Ovary (tissue), 3 donors: ENCODE results near the gene CDH23.

ENCODE experiments used
- CTCF ChIP-seq, 3 donors: fragments of 450-650 bp in 2 of 3; fragments of 200-600 bp in 1 of 3; IDR thresholded peaks; one replicate each; pipeline versions ENCODE4 v1.5.1 to v1.8.0; 2016 to 2022; ENCODE audit warnings: antibody characterized with exemption in 3 of 3, mild to moderate bottlenecking in 1 of 3
- EP300 ChIP-seq: sonication (generic); formaldehyde crosslinking; IDR thresholded peaks from one replicate; pipeline ENCODE4 v1.6.1; 2017; ENCODE audit warnings: antibody characterized with exemption
- POLR2A ChIP-seq: fragments of 450-650 bp; IDR thresholded peaks from one replicate; pipeline ENCODE4 v1.6.1; 2017; ENCODE audit warnings: antibody characterized with exemption, mild to moderate bottlenecking, moderate library complexity
- donor health status: DM: no; HTN: no; CAD: no.

DNA sequence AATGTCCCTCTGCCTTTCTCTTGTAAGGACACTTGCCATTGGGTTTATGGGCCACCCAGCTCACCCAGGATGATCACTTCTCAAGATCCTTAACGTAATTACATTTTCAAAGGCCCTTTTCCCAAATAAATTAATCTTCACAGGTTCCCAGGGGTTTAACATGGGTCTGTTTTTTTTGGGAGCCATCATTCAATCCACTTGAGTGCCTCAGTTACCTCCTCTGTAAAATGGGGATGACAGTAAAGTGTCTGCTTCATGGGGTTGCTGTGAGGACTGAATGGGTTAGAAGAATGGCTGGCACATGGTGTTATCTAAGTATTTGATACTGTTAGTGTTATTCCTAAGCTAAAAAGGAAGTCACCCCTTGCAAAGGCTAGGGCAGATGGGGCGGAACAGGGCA, 315.4 kb downstream of the CDH23 start:
- TF ChIP-seq POLR2A, result no peak
- TF ChIP-seq CTCF (IDR thresholded peaks at IDR 0.05), result no peak
- no peak for TF ChIP-seq EP300
